ENCODE results near the gene RASAL2.

- no peak for TF ChIP-seq NFRKB (IDR thresholded peaks at IDR 0.05)
- TF ChIP-seq FOXA1 (IDR thresholded peaks at IDR 0.05) = no peak
- TF ChIP-seq PKNOX1 (IDR thresholded peaks at IDR 0.05) = no peak
- no peak for TF ChIP-seq SP1 (IDR thresholded peaks at IDR 0.05)
- TF ChIP-seq ARNT (IDR thresholded peaks at IDR 0.05) = no peak
These were observed 266.5 kb downstream of the RASAL2 start for GRCh38 chr1:178360421-178360820.

All from HEK293T (cell line).